Measurements from ENCODE around the gene SLC24A3.

Gene SLC24A3

GRCh38 chr20:19310541-19310940 is 98.1 kb downstream of the SLC24A3 start:
- no peak for DNase-seq

- DNase-seq, result no peak
Measured at GRCh38 chr20:19313342-19314069, 101.1 kb downstream of the SLC24A3 start.

- no peak for DNase-seq
Measured at GRCh38 chr20:19314621-19315020, 102.2 kb downstream of the SLC24A3 start.

DNA sequence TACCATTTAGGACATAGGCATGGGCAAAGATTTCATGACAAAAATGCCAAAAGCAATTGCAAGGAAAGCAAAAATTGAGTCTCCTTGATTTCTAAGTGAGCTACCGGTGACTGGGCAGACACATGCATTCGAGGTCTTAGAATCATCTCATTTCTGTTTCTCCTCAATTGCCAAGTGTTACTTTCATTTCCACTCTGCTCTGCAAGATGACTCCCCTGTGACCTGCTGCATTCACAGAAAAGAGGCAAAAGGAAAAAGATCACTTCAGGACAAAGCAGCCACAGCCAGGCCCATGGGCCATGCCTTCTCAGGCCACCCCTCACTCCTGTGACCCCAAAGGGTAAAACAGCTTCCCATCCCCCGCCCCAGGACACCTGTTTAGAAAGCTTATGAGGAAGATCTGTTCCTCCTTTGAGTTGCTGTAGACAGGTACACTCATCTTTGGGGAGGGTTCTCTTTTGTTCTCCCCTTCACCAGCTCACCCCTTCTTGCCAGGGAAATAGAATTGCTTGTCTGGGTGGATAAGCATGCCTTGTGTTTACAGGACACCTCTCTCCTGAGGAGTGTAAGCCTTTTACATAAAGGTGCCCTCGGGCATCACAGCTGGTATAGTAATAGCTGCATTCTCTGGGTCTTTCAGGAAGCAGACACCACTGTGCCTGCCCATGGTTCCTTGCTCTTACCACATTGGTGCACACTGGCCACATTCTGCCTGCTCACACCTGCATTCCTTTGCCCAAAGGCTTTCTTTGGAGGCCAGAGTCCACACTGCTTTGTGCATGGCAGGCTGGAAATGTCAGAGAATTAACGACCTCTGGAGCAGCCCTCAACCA is 105.0 kb downstream of the SLC24A3 start:
- DNase-seq, result no peak

DNA sequence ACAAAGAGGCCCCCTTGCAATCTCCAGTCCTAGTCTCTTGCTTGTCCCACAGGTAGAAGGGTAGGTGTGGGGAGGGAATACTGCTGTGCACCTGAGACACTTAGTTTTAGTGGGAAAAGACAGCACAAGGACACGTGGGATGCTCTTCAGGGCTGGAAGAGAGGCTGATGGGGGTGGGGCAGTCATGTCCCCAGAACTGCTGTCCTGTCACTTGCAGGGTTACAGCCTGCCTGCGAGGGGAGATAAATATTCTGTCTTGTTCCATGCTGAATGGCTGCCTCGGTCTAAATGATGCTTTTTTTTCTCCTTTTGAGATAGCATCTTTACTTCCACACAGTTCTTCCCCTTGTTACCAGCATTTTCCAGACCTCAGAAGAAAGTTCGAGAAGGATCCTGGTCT is 106.2 kb downstream of the SLC24A3 start:
- DNase-seq, result no peak

DNA sequence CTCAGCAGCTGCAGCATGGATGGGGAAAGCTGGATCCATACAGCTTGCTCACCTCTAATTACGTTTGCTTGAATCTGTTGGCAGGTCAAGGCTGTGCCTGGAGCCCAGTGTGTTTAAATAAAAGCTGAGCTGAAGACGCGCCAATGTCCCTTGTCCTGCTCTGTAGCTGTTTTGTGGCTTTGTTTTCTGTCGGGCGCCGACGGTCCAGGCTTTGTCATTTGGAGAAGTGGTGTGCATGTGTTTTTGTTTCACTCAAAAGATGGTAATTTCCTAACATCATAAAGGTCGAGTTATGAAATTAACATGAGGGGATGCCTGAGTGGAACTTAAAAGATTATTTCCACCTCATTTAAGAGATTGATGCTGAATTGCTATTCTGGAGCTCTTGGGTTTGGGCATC is 107.6 kb downstream of the SLC24A3 start:
- peak; percentile 7 for DNase-seq

GRCh38 chr20:19321176-19321575 is 108.7 kb downstream of the SLC24A3 start:
- DNase-seq, result no peak

GRCh38 chr20:19322061-19322985 is 109.9 kb downstream of the SLC24A3 start:
- DNase-seq, result no peak

DNA sequence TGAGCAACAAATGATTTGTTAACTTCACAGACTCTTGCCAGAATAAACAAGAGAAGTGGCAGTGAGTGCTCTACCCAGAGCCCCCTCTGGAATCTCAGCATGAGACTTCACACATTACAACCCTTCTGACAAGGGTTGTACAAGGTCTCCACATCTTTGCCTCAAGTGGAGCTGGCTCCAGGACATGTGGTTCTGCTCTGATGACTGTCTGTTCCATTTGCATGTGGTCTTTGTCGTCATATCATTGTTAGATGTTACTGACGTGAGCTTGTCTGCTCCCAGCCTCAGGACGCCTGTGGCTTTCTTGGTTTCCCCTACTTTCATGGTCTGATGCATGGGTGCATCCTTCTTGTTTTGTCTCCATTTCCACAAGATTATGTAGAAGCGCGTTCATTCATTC is 115.0 kb downstream of the SLC24A3 start:
- DNase-seq, result no peak

DNA sequence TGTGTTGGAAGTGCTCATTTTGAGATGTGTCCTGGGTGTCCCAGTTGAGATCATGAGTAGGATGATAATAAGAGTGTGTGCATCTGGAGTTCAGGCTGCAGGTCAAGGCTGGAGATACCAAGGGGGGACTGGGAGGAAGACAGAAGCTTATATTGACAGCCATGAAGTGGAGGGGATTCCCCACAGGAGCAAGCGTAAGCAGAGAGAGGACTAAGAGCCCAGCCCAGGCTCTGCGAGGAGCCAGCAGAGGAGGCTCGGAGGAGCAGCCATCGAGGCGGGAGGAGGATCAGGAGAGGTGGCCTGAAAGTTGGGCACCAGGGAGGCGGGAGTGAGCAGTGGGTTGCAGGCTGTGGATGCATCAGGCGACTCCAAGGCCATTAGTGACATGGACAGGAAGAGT is 116.2 kb downstream of the SLC24A3 start:
- no peak for DNase-seq

DNA sequence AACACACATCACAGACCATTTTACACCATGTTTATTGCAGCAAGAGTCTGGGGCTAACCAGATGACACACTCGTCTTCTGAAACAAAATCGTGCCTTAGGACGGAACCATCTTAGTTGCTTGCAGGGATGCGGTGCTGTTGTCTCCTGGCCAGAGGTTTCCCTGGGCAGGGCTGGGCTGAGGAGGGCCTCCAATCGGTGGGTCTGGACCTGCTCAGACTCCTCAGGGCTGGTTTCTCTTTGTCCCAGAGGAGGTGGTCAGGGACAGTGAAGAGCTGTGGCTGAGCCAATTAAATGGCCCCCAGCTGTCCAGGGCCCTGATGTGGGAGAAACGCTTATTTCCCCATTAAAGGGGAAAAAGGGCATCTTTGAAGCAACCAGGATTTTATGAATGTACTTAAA is 117.6 kb downstream of the SLC24A3 start:
- DNase-seq, result no peak

- DNase-seq, result no peak
Measured at GRCh38 chr20:19330731-19331130, 118.3 kb downstream of the SLC24A3 start.

GRCh38 chr20:19333563-19333962 is 121.1 kb downstream of the SLC24A3 start:
- no peak for DNase-seq

DNA sequence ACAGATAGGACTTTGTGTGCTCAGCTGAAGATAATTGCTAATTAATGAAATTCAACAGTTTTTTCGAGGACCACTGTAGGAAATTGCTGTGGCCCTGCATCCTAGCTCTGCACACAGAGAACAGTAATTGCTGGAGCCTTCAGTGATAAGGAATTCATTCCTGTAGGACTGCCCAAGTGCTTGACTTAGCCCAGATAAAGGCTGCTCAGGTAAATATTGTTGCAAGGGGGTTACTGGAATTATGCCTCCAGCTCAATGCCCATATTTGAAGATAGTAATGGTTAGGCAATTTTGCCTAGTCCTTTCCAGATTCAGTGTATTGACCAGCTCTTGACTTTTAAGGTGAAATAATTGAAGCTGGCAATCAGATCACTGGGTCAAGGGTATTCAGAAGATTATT is 122.9 kb downstream of the SLC24A3 start:
- no peak for DNase-seq

DNA sequence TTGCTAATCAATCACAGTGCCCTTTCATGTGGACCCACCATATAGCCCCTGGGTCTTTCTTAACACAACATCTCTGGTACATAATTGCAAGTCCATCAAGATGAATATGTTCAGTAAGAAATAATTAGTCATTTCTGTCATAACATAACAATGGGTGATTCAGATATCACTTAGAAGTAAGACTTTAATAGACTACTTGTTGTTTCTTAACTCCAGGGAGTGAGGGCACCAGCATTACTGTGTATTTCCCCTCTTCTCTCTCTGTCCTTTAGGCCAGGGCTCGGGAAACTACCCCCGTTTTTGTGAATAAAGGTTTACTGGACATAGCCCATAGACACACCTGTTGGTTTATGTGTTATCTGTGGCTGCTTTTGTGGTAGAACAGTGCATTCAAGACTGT is 123.5 kb downstream of the SLC24A3 start:
- DNase-seq, result no peak

DNA sequence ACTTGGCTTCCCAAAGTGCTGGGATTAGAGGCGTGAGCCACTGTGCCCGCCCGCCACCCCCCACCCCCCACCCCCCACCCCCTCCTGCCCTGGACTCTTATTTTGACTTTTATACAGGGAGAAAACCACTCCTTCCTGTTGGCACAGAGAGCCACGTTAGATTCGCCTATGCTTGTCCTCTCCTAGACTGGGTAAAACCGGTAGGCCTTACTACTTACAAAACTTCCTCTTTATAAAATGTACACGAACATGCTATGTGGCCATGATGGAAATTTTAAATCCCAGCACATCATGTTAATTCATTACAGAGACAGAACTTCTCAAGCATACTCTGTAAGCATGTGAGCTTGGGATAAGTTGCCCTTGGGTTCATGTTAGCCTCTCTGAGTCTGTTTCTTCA is 124.2 kb downstream of the SLC24A3 start:
- no peak for DNase-seq

GRCh38 chr20:19338380-19338779 is 125.9 kb downstream of the SLC24A3 start:
- no peak for DNase-seq

DNA sequence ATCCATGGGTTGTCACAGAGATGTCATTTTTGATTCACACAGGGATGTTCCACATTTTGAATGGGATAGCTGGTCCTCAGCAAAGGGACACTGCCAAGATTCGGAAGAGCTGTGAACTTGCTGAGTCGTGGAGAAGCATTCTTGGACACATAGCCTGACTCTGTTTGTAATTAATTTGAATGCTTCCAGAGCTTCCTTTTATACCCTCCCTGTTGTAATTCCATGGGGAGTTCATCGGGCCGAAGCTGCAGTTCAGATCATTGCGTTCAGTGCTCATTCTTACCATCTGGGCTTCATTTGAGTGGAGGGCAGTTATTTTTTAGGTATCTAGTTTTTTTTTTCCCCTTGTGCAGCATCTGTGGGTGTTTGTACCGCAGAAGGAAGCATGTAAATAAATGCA is 126.5 kb downstream of the SLC24A3 start:
- DNase-seq, result peak; percentile 0

DNA sequence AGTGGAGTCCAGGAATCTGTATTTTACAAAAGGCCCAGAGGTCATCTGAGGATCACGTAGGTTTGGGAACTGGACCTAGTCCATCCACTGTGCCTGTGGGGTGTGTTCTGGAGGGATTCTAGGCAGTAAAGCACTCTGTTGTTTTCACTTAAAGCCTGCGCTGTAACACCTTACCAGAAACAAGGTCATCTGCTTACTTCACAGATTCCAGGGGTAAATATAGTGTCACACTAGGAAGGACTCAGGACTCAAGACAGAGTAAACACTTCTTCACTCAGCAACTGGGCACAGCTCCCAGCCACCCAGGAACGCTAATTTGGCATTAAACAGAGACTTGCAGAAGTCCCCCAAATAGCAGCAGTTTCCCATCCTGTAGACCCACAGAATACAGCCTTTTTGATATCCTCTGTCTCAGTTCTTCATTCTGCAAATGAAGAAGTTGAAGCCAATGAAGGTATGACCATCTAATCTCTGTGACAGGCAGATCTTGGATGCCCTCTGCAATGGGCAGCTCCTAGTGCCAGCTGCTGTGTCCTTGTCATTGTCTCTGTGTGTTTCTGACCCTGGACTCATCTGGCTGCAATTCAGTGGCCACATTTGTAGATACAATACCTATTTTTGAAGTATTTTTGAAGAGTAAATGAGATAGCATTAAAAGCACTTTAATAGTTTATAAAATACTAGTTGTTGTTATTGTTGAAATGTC is 129.1 kb downstream of the SLC24A3 start:
- no peak for DNase-seq

DNA sequence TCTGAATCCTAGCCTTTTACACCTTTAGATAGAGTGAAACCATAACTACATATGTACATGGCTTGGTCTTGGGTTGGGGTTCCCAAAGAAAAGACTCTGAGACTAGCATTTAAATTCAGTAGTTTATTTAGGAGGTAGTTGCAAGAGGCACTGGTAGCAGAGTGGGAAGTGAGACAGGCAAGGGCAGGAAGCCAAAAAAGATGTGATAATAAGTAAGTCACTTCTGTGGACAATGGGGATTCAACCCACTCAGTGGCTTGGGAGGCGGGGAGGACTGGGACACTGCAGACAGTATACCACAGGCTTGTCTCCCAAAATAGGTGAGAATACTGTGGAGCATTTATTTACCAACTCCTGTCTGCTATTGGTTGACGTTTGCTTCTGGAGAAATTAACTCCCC is 131.9 kb downstream of the SLC24A3 start:
- no peak for DNase-seq

GRCh38 chr20:19347943-19348456 is 135.6 kb downstream of the SLC24A3 start:
- DNase-seq, result no peak

- DNase-seq, result no peak
Measured at GRCh38 chr20:19348582-19348981, 136.1 kb downstream of the SLC24A3 start.

All from NCI-H1694 (cell line).